Esophagus muscularis mucosa (tissue), 4 donors: ENCODE measurements around the gene SNX1. TPM values are rescaled to one million over a fixed set of nuclear protein-coding genes. Genes with fewer than 3 reads are reported as not detected.

ENCODE experiments used
- DNase-seq: peaks from one replicate; pipeline ENCODE4 v3.0.0-alpha.2; 2017; ENCODE audit errors: extremely low spot score
- H3K27ac ChIP-seq, 4 donors: fragments of 200-600 bp; sonication (generic); replicated peaks in 1 of 4; 1 replicate in 3 of 4; 2 replicates in 1 of 4; pipeline ENCODE4 v1.5.1; 2016 to 2019; ENCODE audit warnings: mild to moderate bottlenecking in 1 of 4
- H3K27me3 ChIP-seq, 4 donors: fragments of 200-600 bp; sonication (generic); one replicate each; pipeline versions ENCODE4 v1.5.1 to v1.6.0; 2016 to 2019
- H3K36me3 ChIP-seq, 4 donors: fragments of 200-600 bp; sonication (generic); one replicate each; pipeline ENCODE4 v1.5.1; 2016 to 2019
- H3K4me1 ChIP-seq, 4 donors: fragments of 200-600 bp; sonication (generic); one replicate each; pipeline ENCODE4 v1.5.1; 2016 to 2019
- H3K4me3 ChIP-seq, 4 donors: fragments of 200-600 bp; sonication (generic); 1 replicate in 2 of 4; 2 replicates in 2 of 4; pipeline ENCODE4 v1.5.1; 2016 to 2019; ENCODE audit warnings: mild to moderate bottlenecking in 4 of 4, moderate library complexity in 1 of 4
- H3K9me3 ChIP-seq, 4 donors: fragments of 200-600 bp; sonication (generic); 1 replicate in 3 of 4; 2 replicates in 1 of 4; pipeline ENCODE4 v1.5.1; 2016 to 2019
- CTCF ChIP-seq, 3 experiments: fragments of 200-600 bp in 2 of 3; fragments of 450-650 bp in 1 of 3; sonication (generic) in 2 of 3; IDR thresholded peaks; one replicate each; pipeline ENCODE4 v1.5.1; 2017 to 2019; ENCODE audit warnings: antibody characterized with exemption in 3 of 3, mild to moderate bottlenecking in 2 of 3, moderate library complexity in 1 of 3
- EP300 ChIP-seq: sonication (generic); formaldehyde crosslinking; IDR thresholded peaks from one replicate; pipeline ENCODE4 v1.6.1; 2017; ENCODE audit warnings: antibody characterized with exemption
- POLR2A ChIP-seq: fragments of 450-650 bp; IDR thresholded peaks from one replicate; pipeline ENCODE4 v1.6.1; 2017; ENCODE audit warnings: antibody characterized with exemption, moderate library complexity, mild to moderate bottlenecking, low read depth
- POLR2AphosphoS5 ChIP-seq, 2 donors: sonication (generic); formaldehyde crosslinking; IDR thresholded peaks; one replicate each; pipeline ENCODE4 v1.6.1; 2017; ENCODE audit warnings: antibody characterized with exemption in 2 of 2
- WGBS: methylation state at CpG from one replicate; pipeline ENCODE4 v1.1.5; 2018; 5-methylcytosine and 5-hydroxymethylcytosine counted together
- intact Hi-C: fragments of 100-400 bp; cut with DNase I; formaldehyde crosslinking; loops from one replicate; pipeline ENCODE4 v1.15.1; 2023
- total RNA-seq, 4 donors: library from RNA; depleted of rRNA; stranded (reverse); fragments of >200 nt; gene quantifications; one replicate each; pipeline versions ENCODE4 v1.1.0 to v1.2.1, GENCODE V29; 2016

SNX1 gene
- total RNA-seq, 4 donors from 2014 or later, result 79.4 to 93.0 (median 87.5) TPM

- H3K4me1 ChIP-seq, result peaks cover 32 to 58% (median 51%) of the 10 kb centered on the region in 4 donors
- WGBS, result 78% methylated on average over 3 of the region's 3 CpGs
- H3K36me3 ChIP-seq, result peaks cover 27 to 37% (median 36%) of the 10 kb centered on the region in 4 donors
- no peak overlapping the region for H3K27ac ChIP-seq
- H3K27me3 ChIP-seq, result no peaks in the 10 kb centered on the region
- no peaks in the 10 kb centered on the region for H3K9me3 ChIP-seq
- TF ChIP-seq POLR2A (no peak), CTCF (IDR thresholded peaks at IDR 0.05) (no peak), POLR2AphosphoS5 (IDR thresholded peaks at IDR 0.05) (no peak), EP300 (no peak)
- H3K4me3 ChIP-seq, result no peak overlapping the region
- DNase-seq, result no peak
- intact Hi-C loops, result no loop called here
These were observed 15.3 kb downstream of the SNX1 start for GRCh38 chr15:64110950-64111678.

DNA sequence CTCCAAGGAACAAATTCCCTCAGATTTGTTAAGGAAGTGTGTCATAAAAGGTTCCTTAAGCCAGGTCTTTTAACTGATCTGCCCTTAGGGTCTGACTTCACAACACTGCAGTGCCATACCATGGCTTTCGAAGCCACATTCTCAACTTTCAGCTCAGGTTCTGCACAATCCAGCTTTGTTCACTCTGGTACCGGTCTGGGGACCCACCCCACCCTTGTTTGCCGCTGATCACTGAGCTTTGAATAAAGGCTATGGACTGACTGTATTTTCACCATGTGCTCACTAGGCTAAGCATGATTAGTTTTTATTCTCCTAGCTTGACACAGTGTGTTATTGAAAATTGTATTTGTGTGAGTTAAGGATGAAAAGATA is 15.9 kb downstream of the SNX1 start:
- Histone ChIP-seq H3K27ac (no peak overlapping the region), H3K9me3 (no peaks in the 10 kb centered on the region), H3K4me3 (no peak overlapping the region), H3K27me3 (no peaks in the 10 kb centered on the region), H3K4me1 (peaks cover 29 to 52% (median 45%) of the 10 kb centered on the region in 4 donors), H3K36me3 (peaks cover 27 to 43% (median 41%) of the 10 kb centered on the region in 4 donors)
- TF ChIP-seq EP300, result no peak
- TF ChIP-seq CTCF (IDR thresholded peaks at IDR 0.05), result no peak
- intact Hi-C loops, result no loop called here
- WGBS, result 96% methylated on average over 3 of the region's 3 CpGs
- no peak for DNase-seq

DNA sequence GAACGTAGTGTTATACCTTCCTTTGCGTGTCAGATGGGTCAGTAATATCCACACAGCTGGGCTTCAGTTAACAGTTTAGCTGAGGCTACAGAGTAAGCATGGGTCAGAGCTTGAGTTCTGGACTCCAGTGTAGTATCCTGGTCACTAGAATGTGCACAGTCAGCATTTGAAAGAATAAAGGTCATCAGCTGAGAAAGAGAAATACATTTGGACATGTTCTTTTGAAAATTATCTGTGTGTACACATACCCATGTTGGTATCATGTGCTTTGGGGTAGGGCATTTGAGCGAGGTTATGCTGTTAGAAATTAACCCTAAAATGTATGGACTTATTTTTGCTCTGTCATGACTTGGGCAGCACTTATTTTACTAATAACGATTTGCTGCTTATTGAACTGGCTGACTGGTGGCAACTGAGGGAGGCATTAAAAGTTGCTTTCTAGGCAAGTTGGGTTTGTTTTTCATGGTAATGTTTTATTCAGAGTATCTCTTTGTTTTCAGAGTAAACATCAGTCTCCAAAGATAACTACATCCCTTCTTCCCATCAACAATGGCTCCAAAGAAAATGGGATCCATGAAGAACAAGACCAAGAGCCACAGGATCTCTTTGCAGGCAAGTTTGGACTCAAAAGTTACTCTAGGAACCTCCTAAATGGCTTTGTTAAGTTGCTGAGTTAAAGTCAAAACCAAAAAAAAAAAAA is 16.4 kb downstream of the SNX1 start:
- H3K4me1 ChIP-seq, result peaks cover 26 to 47% (median 41%) of the 10 kb centered on the region in 4 donors
- intact Hi-C loops, result no loop called here
- no peak for DNase-seq
- 65% methylated on average over 4 of the region's 4 CpGs for WGBS
- H3K36me3 ChIP-seq, result peaks cover 27 to 48% (median 47%) of the 10 kb centered on the region in 4 donors
- no peaks in the 10 kb centered on the region for H3K9me3 ChIP-seq
- no peak overlapping the region for H3K4me3 ChIP-seq
- no peaks in the 10 kb centered on the region for H3K27me3 ChIP-seq
- H3K27ac ChIP-seq, result no peak overlapping the region
- TF ChIP-seq POLR2A (no peak), EP300 (no peak), POLR2AphosphoS5 (IDR thresholded peaks at IDR 0.05) (no peak), CTCF (IDR thresholded peaks at IDR 0.05) (no peak)

DNA sequence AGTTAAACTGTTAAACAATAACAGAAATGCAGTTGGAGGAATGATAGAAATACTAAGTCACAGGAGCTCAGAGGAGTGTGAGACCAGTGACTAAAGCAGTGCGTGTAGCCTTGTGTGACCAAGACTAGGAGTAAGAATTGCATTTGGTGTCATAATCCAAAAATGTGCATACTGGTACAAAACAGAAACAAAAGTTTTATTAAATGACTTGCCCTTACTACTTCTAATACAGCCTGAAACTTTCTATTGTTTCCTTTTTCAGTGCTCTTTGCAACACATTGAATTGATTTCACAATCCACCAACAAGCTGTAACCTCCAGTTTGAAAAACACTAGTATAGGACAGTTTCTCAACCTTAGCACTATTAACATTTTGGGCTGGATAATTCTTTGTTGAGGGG is 17.1 kb downstream of the SNX1 start:
- TF ChIP-seq POLR2A, result no peak
- TF ChIP-seq EP300, result no peak
- TF ChIP-seq POLR2AphosphoS5 (IDR thresholded peaks at IDR 0.05), result no peak
- no peak for TF ChIP-seq CTCF (IDR thresholded peaks at IDR 0.05)
- WGBS, result 78% methylated on average over 1 of the region's 1 CpG
- H3K36me3 ChIP-seq, result peaks cover 33 to 55% (median 54%) of the 10 kb centered on the region in 4 donors

More for the DNA sequence above, 17.1 kb downstream of the SNX1 start:
- intact Hi-C loops, result no loop called here
- Histone ChIP-seq H3K27ac (no peak overlapping the region), H3K4me1 (peaks cover 20 to 40% (median 34%) of the 10 kb centered on the region in 4 donors), H3K4me3 (no peak overlapping the region), H3K27me3 (no peaks in the 10 kb centered on the region), H3K9me3 (no peaks in the 10 kb centered on the region)
- no peak for DNase-seq
